ENCODE data around the gene TNFRSF14.
A peak's percentile ranks its signal among the peaks of the same experiment; 100 is the strongest.

The TNFRSF14 gene

DNA sequence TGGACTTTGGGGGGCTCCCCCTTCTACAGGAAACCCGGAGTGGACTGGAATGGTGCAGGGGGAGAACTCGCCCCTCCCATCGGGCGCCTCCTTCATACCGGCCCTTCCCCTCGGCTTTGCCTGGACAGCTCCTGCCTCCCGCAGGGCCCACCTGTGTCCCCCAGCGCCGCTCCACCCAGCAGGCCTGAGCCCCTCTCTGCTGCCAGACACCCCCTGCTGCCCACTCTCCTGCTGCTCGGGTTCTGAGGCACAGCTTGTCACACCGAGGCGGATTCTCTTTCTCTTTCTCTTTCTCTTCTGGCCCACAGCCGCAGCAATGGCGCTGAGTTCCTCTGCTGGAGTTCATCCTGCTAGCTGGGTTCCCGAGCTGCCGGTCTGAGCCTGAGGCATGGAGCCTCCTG, at the start of gene TNFRSF14:
Gene TNFRSF14, plus strand, starts transcription at position 95 of the 401 bp plus-strand sequence. Its CDS starts 294 bp downstream, at position 389.
- peak; percentile 92 for DNase-seq (ENCODE audit: low spot score)

DNA sequence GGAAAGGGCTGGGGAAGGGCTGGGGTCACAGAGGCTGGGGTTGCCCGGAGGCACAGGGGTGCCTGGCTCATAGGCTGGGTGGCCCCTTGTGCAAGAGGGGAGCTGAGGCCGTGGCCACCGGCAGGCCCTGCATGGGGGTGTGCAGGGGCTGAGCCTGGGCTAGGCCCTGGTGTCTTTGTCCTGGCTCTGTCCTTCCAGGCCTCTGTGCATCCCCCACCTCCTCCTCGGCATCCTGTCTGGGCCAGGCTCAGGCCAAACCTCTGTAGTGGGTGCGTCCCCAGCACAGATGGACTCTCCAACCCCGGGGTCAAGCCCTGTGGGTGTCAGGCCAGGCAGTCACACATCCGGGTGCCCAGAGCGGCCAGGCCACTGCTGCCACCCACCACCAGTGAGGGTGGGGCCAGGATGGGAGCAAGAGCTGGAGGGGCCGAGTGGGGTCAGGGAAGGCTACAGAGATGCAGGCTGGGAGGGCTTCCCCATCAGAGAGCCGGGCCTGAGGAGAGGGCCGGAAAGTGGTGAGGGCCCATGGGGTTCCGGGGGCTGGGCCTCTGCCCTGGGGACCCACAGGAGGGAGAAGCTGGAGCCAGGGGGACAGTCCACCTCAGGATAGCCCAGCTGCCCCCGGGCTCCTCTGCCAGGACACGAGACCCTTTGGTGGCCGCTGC, 49.1 kb upstream of the TNFRSF14 start:
- no peak for DNase-seq (ENCODE audit: low spot score)

DNA sequence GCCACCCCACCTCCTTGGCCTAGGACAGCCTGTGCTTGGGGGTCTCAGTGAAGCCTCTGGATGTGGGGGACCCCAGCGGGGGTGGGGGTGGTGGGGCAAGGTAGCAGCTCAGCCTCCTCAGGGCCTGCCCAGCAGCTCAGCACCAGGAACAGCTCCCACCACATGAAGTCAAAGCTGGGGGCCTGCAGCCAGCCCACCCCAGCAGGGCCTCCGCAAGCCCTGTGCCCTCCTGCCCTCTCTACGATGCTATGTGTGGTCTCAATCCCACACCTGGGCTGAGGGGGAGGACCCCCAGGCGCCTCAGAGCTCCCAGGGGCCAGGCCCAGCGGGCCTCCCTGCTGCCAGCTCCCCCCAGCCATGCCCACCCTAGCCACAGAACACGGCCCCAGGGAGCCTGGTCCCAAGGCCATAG, 48.4 kb upstream of the TNFRSF14 start:
- DNase-seq (ENCODE audit: low spot score): no peak

DNA sequence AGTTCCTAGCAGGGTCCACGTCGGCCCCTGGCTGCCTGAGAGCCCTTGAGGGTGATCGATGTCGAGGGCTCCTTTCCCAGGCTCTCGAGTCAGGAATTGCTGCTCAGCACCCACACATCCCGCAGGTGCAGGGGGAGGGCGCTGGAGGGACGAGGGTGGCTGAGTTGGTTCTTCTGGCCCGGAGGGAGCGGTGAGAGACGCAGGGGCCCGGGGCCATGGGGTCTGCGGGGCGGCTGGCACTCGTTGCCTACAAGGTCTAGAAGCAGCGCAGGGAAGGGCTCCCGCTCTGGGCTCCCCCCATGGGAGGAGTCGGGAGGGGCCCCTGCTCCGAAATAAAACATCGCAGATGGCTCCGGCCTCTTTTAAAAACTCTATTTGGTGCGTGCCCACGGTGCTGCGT, 48.0 kb upstream of the TNFRSF14 start:
- no peak for DNase-seq (ENCODE audit: low spot score)

DNA sequence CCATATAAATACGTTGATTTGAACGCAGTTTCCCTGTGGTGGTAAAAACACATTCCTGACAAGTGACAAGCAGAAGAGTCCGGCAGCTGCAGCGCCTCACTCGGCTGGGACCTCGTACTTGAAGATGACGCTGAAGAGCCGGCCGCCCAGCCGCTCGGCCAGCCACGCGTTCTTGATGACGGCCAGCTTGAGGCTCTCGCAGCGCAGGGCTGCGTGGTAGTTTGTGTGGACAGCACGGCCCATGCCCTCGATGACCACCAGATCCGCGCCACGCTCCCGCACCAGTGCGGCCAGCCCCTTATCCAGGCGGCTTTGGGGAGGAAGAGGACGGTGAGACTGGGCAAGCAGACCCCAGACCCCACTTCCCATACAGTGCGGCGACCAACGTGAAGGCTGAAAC, 47.4 kb upstream of the TNFRSF14 start:
- no peak for DNase-seq (ENCODE audit: low spot score)

DNA sequence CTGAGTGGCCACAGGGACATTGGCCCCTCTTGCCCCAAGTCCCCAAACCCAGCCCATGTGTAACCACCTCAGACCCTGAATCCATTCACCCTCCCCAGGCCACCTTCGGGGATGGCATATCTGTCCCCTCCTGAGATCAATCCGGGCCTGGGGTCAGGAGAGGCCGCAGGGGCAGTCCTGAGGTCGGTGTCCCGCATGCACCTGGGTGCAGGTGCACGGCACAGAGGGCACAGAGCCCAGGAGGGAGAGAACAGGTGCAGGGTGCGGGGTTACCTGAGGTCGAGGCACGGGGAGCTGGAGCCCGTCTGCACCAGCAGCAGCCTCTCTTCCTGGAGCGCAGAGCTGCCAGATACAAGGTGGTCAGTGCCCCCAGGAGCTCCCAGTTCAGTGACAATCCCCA, 46.6 kb upstream of the TNFRSF14 start:
- DNase-seq (ENCODE audit: low spot score): no peak

DNA sequence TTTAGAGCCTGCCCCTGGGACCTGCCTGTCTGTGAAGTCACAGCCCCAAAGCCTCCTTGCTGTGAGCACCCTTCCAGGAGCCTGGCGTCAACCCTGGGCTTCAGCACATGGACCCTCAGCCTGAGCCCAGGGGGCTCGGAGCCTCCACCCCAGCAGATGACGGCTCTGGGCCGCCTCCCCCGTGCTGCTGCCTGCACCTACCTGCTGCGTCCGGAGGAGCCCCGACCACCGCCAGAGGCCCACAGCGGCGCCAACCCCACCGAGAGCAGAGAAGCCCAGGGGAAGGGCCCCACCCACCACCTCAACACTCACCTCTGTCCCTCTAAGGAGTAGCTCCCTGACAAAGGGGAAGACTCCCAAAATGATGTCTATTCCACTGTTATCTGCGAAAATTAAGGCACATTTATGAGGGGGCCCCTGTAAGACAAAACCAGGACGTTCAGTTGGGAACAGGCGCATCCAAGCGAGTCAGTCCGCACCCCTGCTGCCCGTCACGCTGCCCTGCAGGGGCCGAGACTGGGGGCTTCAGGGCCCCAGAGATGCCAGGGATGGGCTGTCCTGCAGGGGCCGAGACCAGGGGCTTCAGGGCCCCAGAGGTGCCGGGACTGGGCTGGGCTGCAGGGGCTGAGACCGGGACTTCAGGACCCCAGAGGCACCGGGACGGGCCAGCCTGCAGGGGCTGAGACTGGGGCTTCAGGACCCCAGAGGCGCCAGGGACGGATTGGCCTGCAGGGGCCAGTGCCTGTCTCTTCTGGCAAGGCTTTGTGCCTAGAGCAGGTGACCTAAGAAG, 45.6 kb upstream of the TNFRSF14 start:
- DNase-seq (ENCODE audit: low spot score): no peak

DNA sequence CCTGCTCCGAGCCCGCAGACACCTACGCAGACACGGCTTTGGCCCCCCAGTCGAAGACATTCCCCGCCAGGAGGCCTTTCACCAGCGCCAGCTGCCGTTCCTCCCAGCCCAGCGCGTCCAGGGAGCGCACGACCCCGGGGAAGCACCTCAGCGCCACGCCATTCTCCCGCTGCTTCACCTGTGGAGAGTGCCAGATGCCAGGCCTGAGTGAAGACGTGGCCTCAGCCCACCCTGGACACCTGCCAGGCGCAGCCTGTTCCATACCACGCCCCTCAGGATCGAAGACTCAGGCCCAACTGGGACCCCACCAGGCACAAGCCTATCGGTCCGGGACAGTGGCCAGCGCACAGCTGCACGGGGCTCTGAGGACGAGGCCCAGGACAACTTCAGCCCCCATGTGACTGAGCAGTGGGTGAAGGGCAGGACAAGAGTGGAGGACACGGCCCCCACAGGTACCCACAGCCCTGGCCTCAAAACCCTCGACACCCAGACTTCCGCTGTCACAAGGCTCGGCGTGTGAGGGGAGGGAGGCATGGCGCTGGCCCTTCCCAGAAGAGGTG, 43.2 kb upstream of the TNFRSF14 start:
- no peak for DNase-seq (ENCODE audit: low spot score)

DNA sequence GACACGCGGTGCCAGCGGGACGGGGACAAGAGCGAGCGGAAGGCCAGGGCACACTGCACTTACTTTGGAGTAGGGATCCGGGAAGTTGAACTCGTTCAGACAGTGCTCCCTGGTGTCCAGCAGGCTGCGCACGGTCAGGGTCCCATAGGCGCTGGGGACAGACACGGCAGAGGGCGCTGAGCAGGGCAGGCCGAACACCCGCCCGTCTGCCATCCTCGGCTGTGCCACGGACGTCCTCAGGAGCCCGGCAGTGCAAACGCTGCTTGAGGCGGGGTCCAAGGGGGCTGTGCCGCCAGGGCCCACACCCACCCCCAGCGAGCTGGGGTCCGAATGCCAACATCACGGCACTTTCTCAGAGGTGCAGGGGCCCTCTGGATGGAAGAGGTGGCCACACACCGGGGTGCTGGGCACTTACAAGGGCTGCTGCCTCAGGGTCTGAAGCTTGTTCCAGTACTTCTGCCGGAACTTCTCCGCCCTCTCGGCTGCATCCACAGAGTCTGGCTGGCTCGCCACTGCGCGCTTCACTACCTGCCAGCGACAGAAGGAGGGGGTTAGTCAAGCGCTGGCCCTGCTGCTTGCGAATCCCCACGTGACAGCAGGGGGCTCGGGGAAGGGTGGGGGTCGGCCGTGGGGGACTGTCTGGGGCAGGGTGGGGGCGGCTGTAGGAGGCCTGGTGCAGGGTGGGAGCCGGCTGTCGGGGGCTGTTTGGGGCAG, 42.1 kb upstream of the TNFRSF14 start:
- DNase-seq (ENCODE audit: low spot score): no peak

DNA sequence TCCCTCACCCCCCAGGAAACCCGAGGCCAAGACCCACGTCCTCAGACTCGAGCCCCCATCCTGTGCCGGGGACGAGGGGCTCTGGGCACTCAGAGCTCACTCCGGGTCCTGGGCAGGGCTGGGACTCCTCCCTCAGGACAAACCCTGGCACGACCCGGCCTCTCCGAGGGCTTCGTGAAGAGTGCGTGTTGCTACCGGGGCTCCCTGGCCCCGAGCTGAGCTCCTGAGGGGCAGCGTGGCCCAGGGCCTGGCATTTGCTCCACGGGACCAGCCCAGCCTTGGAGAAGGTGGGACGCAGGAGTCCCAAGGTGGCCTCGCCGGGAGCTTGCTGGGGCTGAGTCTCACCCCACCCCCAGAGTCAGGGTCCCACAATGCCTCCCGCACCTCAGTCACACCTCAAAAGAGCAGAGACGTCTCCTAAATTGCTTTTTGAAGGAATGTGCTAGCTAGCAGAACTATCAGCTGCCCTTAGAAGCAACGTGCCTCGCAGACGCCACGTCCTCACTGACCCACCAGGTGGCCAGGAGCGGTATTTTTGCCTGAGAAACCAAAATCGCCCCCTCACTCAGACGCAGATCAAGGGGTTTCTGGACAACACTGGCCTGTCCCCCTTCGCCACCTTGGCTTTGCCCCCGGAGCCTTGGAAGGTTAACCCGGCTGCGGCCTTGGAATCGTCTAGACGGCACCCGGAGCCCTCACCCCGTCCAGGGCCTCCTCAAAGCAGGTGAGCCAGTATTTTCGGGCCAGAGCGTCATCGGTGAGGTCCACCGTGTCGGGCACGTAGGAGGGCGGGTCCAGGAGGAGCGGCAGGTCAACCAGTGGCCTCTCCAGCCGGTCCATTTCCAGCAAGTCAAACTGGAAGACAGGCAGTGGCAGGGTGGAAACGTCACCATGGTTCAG, 41.1 kb upstream of the TNFRSF14 start:
- no peak for DNase-seq (ENCODE audit: low spot score)

DNA sequence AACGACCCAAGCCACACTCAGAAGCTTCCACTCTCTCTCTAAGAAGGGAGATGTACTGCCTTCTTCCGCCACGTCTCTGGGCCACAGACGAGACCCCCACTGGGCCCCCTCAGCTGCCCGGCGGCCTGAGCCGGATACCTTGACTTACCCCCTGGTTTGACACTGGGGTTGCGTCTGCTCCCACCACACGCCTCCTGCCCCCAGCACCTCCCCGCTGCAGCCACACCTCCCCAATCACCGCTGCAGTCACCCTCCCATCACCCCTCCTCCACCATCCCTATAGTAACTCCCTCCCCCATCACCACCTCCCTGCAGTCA, 40.4 kb upstream of the TNFRSF14 start:
- no peak for DNase-seq (ENCODE audit: low spot score)

DNA sequence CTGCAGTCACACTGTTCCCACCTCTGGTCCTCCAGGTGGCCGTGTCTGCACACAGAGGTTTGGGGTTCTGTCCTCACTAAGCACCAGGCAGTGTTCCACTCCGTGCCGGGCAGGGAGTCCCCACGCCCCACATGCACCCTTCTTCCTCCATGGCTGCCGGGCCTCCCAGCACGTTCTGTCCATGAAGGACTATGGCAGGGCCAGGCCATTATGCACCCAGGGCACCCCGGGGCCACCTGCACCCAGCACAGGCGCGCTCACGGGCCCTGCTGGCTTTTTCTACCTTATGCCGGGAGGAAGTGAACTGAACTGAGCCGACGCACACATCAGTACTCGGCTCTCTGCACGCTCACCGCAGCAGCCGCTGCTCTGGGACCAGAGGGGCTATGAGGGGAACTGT, 40.0 kb upstream of the TNFRSF14 start:
- no peak for DNase-seq (ENCODE audit: low spot score)

DNA sequence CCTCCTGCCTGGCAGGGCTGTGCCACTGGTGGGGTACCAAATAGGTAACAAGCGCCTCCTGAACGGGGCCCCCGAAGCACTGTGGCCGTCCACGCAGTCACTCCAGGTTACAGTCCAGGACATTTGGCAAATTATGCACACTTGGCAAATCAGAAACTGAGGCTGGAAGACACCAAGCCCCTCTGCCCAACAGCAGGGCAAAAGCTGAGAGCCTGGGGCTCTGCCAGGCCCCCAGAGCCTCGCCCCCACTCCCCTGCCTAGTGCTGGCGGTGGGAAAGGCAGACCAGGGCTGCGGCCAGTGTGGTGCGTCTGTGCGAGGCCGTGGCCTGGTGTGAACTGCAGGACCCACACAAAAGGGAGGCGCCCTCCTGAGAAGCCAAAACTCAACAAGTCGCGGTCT, 39.2 kb upstream of the TNFRSF14 start:
- DNase-seq (ENCODE audit: low spot score): no peak

DNA sequence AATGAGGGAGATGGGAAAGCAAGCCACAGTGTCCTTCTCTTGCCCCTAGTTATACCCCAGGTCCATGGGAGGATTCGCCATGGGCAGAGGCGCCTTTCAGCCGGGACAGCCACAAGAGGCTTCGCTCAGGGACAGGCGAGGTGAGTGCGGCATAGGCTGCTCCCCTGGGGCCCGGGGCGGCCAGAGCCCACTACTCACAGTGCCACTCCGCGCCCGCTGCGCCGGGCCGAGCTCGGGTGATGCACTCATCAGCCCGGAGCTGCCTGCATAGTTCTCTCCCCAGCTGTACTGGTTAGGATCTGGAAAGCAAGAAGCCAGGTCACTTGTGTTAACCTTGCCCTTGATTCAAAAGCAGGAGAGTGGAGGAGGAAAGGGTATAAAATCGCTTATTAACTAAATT, 38.2 kb upstream of the TNFRSF14 start:
- no peak for DNase-seq (ENCODE audit: low spot score)

DNA sequence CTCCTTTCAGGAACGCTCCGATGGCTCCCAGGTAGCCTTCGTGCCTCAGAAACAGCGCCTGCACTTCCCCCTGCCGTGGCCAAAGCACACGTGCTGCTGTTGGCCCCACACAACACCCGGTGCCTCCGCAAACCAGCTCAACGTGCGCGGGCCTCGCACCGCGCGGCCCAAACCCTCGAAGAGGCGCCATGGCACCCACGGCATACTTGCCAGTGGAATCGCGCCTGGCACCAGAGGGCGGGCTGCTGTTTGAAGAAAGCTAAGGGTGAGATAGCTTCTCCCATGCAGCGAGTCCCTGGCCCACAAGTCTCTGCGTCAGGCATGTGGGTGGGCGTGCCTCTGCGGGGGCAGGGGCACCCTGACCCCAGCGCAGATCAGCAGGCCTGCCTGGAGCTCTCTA, 37.6 kb upstream of the TNFRSF14 start:
- DNase-seq (ENCODE audit: low spot score): no peak

DNA sequence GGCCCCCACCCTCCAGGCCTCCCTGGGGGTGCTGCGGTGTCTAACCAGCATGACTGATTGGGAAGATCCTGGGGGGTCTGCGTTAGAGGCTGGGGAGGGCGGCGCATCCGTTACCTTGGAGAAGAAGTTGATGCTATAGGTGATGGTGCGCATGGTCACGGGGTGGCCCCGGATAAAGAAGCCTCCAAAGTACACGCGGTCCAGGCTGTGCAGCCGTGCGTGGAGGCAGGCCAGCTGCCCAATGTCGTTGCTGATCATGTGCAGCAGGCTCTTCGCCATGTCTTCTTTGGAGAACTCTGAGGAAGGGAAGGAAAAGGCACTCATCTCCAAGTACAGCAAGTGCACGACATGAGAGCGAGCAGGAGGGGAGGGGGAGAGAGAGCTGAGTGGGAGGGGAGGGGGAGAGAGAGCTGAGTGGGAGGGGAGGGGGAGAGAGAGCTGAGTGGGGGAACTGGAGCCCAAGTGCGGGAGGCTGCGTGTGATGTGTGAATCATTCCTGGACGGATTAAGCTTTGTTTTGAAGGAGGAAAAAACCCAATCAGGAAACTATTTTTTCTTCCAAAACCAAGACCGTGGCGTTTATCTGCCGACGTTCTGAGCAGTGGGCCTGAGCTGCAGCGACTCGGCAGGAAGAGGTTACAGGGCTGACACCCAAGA, 37.0 kb upstream of the TNFRSF14 start:
- no peak for DNase-seq (ENCODE audit: low spot score)

DNA sequence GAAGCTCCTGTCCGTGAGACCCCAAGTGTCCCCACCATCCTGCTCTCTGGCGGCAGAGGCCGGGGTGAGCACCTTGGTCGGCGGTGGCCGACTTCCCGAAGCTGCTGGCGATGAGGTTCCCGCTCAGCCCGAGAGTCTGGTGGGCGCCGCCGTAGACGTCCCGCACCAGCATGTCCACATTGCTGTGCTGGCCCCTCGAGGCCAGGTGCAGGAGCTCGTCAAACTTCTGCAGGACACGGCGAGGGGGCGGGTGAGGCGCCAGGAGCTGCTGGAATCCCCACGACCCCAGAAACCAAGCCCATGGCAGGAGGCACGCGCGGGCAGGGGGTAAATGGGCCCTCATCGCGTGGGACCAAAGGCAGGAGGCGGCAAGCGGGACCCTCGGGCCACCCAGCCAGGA, 36.4 kb upstream of the TNFRSF14 start:
- no peak for DNase-seq (ENCODE audit: low spot score)

DNA sequence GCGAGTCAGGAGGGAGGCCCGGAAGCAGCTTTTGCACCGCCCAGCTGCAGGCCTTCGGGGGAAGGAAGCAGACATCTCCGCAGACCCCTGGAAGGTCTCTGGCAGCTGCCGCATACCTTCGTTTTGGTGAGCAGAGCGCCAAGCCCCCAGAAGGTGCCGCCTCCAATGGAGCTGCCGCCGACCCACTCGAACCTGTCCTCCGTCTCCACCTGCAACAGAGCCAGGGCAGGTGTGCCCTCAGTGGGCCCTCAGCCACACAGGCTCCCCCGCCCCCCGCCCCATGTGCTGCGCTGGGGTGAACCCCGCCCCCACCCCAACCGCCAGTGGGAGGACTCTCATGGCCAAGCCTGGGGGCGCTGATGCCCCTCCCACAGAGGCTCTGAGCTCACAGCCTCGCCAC, 36.0 kb upstream of the TNFRSF14 start:
- DNase-seq (ENCODE audit: low spot score): no peak

DNA sequence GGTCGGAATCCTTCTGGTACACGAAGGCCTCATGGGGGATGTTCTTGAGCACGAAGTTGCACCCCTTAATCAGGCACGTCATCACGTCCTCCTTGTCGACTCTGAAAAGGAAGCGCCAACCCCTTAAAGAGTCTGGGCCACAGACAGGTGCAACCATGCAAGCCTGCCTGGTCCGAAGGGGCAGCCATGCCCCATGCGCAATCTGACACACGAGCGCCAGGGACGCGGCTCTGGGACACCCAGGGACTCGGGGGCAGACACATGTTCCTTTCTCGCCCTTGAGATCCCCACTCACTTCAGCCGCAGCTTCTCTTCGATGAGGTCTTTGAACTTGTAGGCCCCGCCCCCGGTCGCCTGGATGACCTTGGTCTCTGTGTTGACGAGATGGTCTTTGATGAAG, 35.4 kb upstream of the TNFRSF14 start:
- no peak for DNase-seq (ENCODE audit: low spot score)

DNA sequence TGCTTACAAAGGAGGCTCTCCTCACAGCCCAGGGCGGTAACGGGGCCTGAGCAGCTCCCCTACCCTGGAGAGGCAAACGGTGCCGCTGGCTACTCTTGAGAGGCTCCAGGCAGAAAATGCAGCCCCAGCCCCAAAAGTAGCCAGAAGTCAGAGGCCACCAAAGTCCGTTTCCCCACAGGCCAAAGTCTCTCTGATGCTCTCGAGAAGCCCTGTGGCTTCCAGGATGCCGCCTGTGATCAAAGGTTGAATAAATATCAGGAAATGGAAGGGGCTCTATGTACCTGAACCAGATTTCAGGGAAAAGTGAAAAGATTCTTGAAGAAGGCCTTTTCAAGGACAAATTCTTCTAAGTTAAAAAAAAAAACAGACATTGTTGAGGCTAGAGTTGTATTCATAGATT, 33.9 kb upstream of the TNFRSF14 start:
- DNase-seq (ENCODE audit: low spot score): no peak

DNA sequence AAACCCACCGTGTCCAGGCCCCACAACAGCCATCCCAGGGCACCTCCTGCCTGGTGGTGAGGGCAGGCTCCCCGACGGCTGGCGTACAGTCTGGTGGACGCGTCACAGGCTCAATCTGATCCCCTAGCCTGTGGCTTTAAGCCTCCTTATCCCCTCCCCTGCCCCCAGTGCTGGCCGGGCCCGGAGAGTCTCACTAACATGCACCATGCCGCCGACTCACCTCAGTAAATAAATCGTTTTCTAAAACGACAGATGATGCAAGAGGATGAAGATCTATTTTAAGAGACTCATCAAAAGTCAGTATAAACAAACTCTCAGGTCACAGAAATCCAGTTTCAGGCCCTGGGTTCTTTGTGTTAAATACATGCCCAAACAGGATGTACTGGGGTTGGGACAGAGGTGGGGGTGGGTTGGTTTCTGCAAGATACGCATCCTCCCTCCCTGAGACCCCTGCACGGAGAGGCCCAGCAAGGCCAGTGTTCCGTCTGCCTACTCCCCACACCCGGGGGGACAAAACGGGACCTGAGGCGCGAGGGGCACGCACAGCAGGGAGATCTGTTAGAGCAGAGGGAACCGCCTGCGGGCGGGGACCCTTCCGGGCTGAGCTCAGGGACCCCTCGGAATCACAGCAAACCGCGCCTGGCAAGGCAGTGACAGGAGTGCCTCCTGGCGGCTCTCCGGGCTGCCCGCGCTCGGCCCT, 32.8 kb upstream of the TNFRSF14 start:
- no peak for DNase-seq (ENCODE audit: low spot score)
